Measurements from ENCODE around the gene CD40LG.

DNA sequence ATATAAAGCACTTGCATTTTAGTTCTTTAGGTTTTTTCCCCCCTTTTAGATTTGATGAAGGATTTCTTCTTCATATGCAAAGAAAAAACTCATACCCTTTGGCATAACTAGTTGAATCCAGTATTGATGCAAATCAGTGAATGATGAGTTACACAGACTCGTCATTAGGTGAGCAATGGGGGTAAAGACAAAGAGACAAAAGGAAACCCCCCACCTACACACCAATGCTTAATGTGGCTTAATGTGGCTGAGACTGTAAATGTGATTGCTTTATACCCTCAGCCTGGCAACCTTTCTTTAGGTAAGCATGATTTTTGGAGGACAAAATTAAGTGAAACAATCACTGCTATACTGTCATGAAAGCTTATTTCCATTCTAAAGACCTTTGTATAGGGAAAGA is 39.5 kb downstream of the CD40LG start:
- TF ChIP-seq, protein P1, sequence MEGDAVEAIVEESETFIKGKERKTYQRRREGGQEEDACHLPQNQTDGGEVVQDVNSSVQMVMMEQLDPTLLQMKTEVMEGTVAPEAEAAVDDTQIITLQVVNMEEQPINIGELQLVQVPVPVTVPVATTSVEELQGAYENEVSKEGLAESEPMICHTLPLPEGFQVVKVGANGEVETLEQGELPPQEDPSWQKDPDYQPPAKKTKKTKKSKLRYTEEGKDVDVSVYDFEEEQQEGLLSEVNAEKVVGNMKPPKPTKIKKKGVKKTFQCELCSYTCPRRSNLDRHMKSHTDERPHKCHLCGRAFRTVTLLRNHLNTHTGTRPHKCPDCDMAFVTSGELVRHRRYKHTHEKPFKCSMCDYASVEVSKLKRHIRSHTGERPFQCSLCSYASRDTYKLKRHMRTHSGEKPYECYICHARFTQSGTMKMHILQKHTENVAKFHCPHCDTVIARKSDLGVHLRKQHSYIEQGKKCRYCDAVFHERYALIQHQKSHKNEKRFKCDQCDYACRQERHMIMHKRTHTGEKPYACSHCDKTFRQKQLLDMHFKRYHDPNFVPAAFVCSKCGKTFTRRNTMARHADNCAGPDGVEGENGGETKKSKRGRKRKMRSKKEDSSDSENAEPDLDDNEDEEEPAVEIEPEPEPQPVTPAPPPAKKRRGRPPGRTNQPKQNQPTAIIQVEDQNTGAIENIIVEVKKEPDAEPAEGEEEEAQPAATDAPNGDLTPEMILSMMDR (conservative IDR thresholded peaks at IDR 0.05), result no peak
- TF ChIP-seq ZFX (IDR thresholded peaks at IDR 0.05), result no peak

Data from C4-2B (cell line).